Measurements from ENCODE around the gene PLCH1.

DNA sequence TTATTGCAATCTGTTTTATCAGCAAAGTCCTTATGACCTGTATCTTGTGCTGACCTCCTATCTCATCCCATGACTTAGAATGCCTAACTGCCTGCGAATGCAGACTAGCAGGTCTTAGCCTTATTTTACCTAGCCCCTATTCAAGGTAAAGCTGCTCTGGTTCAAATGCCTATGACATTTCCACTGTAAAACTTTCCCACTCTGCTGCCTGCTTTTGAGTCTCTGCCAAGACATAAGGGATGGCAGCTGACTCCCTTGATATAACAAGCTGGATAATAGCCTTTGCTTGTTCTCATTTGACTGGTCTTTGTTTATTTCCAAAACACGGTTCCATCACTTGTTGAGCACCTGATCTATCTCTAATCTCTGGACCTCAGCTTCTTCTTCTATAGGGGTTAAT is 319.5 kb downstream of the PLCH1 start:
- TF ChIP-seq POLR2AphosphoS5 (IDR thresholded peaks at IDR 0.05; ENCODE audit: low read depth, low read length) (no peak), TAF1 (IDR thresholded peaks at IDR 0.05; ENCODE audit: borderline replicate concordance, insufficient read depth, low read length) (no peak), SIN3A (IDR thresholded peaks at IDR 0.05; ENCODE audit: borderline replicate concordance, insufficient read depth, low read length) (no peak)
- TF ChIP-seq, protein P1, sequence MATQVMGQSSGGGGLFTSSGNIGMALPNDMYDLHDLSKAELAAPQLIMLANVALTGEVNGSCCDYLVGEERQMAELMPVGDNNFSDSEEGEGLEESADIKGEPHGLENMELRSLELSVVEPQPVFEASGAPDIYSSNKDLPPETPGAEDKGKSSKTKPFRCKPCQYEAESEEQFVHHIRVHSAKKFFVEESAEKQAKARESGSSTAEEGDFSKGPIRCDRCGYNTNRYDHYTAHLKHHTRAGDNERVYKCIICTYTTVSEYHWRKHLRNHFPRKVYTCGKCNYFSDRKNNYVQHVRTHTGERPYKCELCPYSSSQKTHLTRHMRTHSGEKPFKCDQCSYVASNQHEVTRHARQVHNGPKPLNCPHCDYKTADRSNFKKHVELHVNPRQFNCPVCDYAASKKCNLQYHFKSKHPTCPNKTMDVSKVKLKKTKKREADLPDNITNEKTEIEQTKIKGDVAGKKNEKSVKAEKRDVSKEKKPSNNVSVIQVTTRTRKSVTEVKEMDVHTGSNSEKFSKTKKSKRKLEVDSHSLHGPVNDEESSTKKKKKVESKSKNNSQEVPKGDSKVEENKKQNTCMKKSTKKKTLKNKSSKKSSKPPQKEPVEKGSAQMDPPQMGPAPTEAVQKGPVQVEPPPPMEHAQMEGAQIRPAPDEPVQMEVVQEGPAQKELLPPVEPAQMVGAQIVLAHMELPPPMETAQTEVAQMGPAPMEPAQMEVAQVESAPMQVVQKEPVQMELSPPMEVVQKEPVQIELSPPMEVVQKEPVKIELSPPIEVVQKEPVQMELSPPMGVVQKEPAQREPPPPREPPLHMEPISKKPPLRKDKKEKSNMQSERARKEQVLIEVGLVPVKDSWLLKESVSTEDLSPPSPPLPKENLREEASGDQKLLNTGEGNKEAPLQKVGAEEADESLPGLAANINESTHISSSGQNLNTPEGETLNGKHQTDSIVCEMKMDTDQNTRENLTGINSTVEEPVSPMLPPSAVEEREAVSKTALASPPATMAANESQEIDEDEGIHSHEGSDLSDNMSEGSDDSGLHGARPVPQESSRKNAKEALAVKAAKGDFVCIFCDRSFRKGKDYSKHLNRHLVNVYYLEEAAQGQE (IDR thresholded peaks at IDR 0.05; ENCODE audit: insufficient read depth in 1 of 2, low read depth in 2 of 2, low read length in 2 of 2) = no peak
